Lower lobe of right lung (tissue), 2 donors: ENCODE results near the gene EMC9. TPM values are rescaled to one million over a fixed set of nuclear protein-coding genes. Genes with fewer than 3 reads are reported as not detected.

Experiments
- ATAC-seq, 2 donors: fragments of 200-7000 bp; cut with Tn5 transposase; one replicate each; pipeline ENCODE4 v1.9.1; 2020 to 2022; ENCODE audit warnings: mild to moderate bottlenecking in 2 of 2, moderate library complexity in 2 of 2
- DNase-seq: peaks from one replicate; pipeline ENCODE4 v3.0.0-alpha.2; 2020
- H3K27ac ChIP-seq: fragments of 200-600 bp; one replicate; pipeline ENCODE4 v1.8.0; 2022
- H3K27me3 ChIP-seq: fragments of 200-600 bp; one replicate; pipeline ENCODE4 v1.8.0; 2022; ENCODE audit warnings: low read depth
- H3K36me3 ChIP-seq: fragments of 200-600 bp; one replicate; pipeline ENCODE4 v1.8.0; 2022; ENCODE audit warnings: mild to moderate bottlenecking
- H3K4me1 ChIP-seq: fragments of 200-600 bp; one replicate; pipeline ENCODE4 v1.8.0; 2022
- H3K4me3 ChIP-seq: fragments of 200-600 bp; one replicate; pipeline ENCODE4 v1.8.0; 2022; ENCODE audit warnings: mild to moderate bottlenecking
- H3K9me3 ChIP-seq: fragments of 200-600 bp; one replicate; pipeline ENCODE4 v1.8.0; 2022
- CTCF ChIP-seq: fragments of 200-600 bp; IDR thresholded peaks from one replicate; pipeline ENCODE4 v1.8.0; 2022; ENCODE audit warnings: antibody characterized with exemption, mild to moderate bottlenecking
- intact Hi-C: fragments of 100-400 bp; cut with DNase I; formaldehyde crosslinking; loops from one replicate; pipeline ENCODE4 v1.11.0; 2022
- total RNA-seq: library from RNA; stranded (reverse); fragmentation: NEBNext Ultra II Directional; extraction: Animal tissue kit (Norgen Biotek cat#: 25700); gene quantifications from one replicate; pipeline ENCODE4 v1.2.1, GENCODE V29; 2021
- donor health status: DM: no; HTN: yes; CAD: no; lungs with severe emphysema.

Gene EMC9
- total RNA-seq, 1 donor from 2014 or later = 9.3 TPM

GRCh38 chr14:24138396-24139271 lies 2.8 kb downstream of the EMC9 start:
- H3K4me3 ChIP-seq = no peak overlapping the region
- no peaks in the 10 kb centered on the region for H3K9me3 ChIP-seq
- H3K36me3 ChIP-seq = peaks cover 34% of the 10 kb centered on the region
- no peak for DNase-seq
- peaks cover 53% of the 10 kb centered on the region for H3K4me1 ChIP-seq
- no peak overlapping the region for H3K27ac ChIP-seq
- no peaks in the 10 kb centered on the region for H3K27me3 ChIP-seq
- intact Hi-C loops = no loop called here
- ATAC-seq = no peak
- TF ChIP-seq CTCF = no peak

GRCh38 chr14:24137529-24138395 lies 3.6 kb downstream of the EMC9 start:
- Histone ChIP-seq H3K27ac (no peak overlapping the region), H3K4me3 (peak overlapping the region; percentile 100), H3K36me3 (peaks cover 29% of the 10 kb centered on the region), H3K4me1 (peaks cover 53% of the 10 kb centered on the region), H3K9me3 (no peaks in the 10 kb centered on the region), H3K27me3 (no peaks in the 10 kb centered on the region)
- no peak for TF ChIP-seq CTCF
- intact Hi-C loops = no loop called here
- no peak for DNase-seq
- no peak for ATAC-seq

DNA sequence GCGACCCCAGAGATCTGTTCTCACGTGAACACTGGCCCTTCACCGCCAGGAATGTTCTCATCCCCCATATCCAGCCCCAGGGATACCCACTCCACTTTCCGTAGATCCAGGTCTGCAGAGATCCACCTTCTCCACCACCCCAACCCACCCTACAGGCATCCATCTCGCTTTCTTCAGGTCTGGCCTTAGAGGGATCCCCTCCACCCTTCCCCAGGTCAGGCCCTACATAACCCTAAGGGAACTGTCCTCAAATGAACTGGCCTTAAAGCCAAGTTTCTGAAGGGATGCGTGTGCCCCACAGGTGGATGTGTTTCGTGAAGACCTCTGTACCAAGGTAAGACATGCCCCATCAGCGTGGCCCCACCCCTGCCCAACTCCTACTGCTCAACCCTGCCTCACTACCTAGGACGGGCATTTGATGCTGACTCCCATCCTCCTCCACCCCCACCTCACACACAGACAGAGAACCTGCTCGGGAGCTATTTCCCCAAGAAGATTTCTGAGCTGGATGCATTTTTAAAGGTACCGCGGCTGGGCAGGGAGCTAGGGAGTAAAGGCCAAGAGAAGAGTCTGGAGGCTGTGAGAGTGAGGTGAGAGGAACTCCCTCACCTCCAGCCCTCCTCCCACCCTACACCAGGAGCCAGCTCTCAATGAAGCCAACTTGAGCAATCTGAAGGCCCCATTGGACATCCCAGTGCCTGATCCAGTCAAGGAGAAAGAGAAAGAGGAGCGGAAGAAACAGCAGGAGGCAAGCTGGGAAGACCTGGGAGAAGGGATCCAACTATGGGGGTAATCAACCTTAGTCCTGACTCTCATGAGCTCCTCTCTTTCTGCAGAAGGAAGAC lies 4.5 kb downstream of the EMC9 start:
- Histone ChIP-seq H3K9me3 (no peaks in the 10 kb centered on the region), H3K36me3 (peaks cover 29% of the 10 kb centered on the region), H3K4me1 (peaks cover 48% of the 10 kb centered on the region), H3K4me3 (peak overlapping the region; percentile 100), H3K27me3 (no peaks in the 10 kb centered on the region), H3K27ac (peak overlapping the region; percentile 97)
- ATAC-seq (no peak), DNase-seq (no peak)
- intact Hi-C loops = no loop called here
- no peak for TF ChIP-seq CTCF

DNA sequence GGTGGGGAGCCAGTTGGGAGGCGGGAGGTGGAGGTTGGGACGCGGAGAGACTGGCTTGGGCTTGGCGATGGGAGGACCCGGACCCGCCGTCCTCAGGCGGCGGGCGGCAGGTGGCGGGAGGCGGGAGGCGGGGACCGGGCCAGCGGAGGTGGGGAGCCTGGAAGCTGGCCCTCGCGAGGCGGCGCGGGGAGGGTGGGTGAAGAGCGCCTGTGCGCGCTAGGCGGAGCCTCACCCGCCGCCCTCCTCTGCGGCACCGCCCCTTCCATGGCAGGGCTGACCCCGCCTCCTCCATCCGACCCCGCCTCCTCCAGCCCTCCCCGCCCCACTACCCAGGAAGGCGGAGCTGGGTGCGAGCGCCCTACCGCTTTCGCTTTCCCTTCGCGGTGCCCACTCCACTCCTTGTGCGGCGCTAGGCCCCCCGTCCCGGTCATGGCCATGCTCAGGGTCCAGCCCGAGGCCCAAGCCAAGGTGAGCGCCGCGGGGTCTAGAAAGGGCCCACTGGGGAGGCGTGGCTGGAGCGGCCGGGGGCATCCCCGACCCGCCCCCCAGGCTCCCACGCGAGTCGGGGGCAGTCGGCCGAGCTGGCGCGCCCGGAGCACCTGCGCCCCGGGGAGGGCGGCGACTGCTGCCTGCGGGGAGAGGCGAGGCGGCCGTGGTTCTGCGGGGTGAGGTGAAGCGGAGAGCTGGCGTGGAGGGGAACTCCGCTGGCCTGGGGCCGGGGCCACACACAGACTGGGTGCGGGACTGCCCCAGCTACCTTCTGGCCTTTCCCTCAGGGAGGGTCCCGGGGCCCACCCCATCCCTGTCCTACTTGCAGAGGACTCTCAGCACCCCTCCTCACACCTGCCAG lies 5.3 kb downstream of the EMC9 start, which contains the start of gene PSME1:
PSME1 (plus strand) TSS at position 361 of the 850 bp plus-strand sequence; CDS start at position 430, 69 bp downstream.
- intact Hi-C loops = no loop called here
- H3K9me3 ChIP-seq = no peaks in the 10 kb centered on the region

More for the DNA sequence above, 5.3 kb downstream of the EMC9 start, which contains the start of gene PSME1:
- peak; percentile 99 for ATAC-seq
- TF ChIP-seq CTCF = no peak
- Histone ChIP-seq H3K4me3 (peak within 1 kb of the TSS; percentile 100), H3K27ac (peak within 1 kb of the TSS; percentile 97), H3K36me3 (peaks cover 29% of the 10 kb centered on the region), H3K4me1 (peaks cover 45% of the 10 kb centered on the region), H3K27me3 (no peaks in the 10 kb centered on the region)
- peak; percentile 96 for DNase-seq
